Measurements from ENCODE around the gene PRCC.

DNA sequence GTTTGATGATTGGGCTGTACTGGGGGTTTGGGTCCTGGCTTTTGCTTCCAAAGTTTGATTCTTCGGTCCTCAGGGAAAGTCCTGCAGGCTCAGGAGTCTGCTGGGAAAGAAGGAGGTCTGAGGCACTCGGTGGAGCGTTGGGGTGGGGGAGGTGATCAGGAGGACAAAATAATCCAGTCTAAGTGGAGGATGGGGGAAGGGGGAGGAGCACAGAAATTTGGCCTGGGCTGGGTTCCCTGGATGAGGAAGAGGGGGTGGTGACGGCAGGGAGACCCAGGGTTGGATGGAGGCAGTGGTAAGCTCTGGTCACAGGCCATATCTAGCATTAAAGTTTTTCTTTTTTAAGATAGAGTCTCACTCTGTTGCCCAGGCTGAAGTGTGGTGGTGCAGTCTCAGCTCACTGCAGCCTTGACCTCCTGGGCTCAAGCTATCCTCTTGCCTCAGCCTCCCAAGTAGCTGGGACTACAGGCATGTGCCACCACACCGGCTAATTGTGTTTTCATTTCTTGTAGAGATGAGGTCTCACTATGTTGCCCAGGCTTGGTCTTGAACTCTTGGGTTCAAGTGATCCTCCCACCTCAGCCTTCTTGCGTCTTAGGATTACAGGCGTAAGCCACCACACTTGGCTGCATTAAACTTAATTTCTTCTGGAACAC, 42.5 kb downstream of the PRCC start:
- TF ChIP-seq TAF1 (IDR thresholded peaks at IDR 0.05; ENCODE audit: borderline replicate concordance, insufficient read depth, low read length) (no peak), SIN3A (IDR thresholded peaks at IDR 0.05; ENCODE audit: borderline replicate concordance, insufficient read depth, low read length) (no peak), POLR2AphosphoS5 (IDR thresholded peaks at IDR 0.05; ENCODE audit: low read depth, low read length) (no peak), REST (IDR thresholded peaks at IDR 0.05; ENCODE audit: insufficient read depth in 1 of 2, low read depth in 2 of 2, low read length in 2 of 2) (no peak), FOXP2 (optimal IDR thresholded peaks at IDR 0.05; ENCODE audit: borderline replicate concordance, extremely low read depth, extremely low read length, insufficient read depth) (no peak)
